HepG2 (cell line): ENCODE measurements around the gene ATG16L2. TPM values are rescaled to one million over a fixed set of nuclear protein-coding genes. Genes with fewer than 3 reads are reported as not detected.
A peak's percentile ranks its signal among the peaks of the same experiment; 100 is the strongest.

Source experiments
- AKAP8 ChIP-seq: sonication (generic); formaldehyde crosslinking; IDR thresholded peaks from 2 replicates; pipeline ENCODE4 v1.5.1; 2020; ENCODE audit warnings: mild to moderate bottlenecking, missing genetic modification reagents
- ATM ChIP-seq: fragments of 450-650 bp; IDR thresholded peaks from 2 replicates; pipeline ENCODE4 v1.7.1; 2017; ENCODE audit warnings: mild to moderate bottlenecking, borderline replicate concordance
- DR1 ChIP-seq: sonication (generic); formaldehyde crosslinking; IDR thresholded peaks from 2 replicates; pipeline ENCODE4 v1.8.0; 2021; ENCODE audit warnings: mild to moderate bottlenecking, missing genetic modification reagents, inconsistent platforms
- GABPB1 ChIP-seq: IDR thresholded peaks from 2 replicates; pipeline ENCODE4 v1.6.1; 2016; ENCODE audit warnings: mild to moderate bottlenecking, missing genetic modification reagents, moderate library complexity, missing compliant biosample characterization
- HCFC1 ChIP-seq: fragments of 150-350 bp; IDR thresholded peaks from 2 replicates; pipeline ENCODE4 v1.6.1; 2014; ENCODE audit warnings: low read depth, low read length
- HNF4A ChIP-seq: sonication (generic); formaldehyde crosslinking; IDR thresholded peaks from 2 replicates; pipeline ENCODE4 v1.4.0; 2020; ENCODE audit warnings: missing genetic modification reagents
- HNRNPL ChIP-seq: fragments of 200-400 bp; formaldehyde crosslinking; IDR thresholded peaks from 2 replicates; pipeline ENCODE4 v1.6.1; 2017; ENCODE audit warnings: mild to moderate bottlenecking, low read depth, low read length
- HOMEZ ChIP-seq: IDR thresholded peaks from 2 replicates; pipeline ENCODE4 v1.6.1; 2016; ENCODE audit warnings: low read depth
- ISL2 ChIP-seq: sonication (generic); formaldehyde crosslinking; IDR thresholded peaks from 2 replicates; pipeline ENCODE4 v1.5.0; 2020; ENCODE audit warnings: missing genetic modification reagents
- POLR2A ChIP-seq, 2 experiments: IDR thresholded peaks; 2 replicates each; pipeline ENCODE4 v1.6.1; 2011; ENCODE audit warnings: low read depth in 2 of 2, low read length in 2 of 2, mild to moderate bottlenecking in 1 of 2, moderate library complexity in 1 of 2; ENCODE audit not compliant: insufficient read depth in 1 of 2
- POLR2AphosphoS5 ChIP-seq: IDR thresholded peaks from 2 replicates; pipeline ENCODE4 v1.6.1; 2012; ENCODE audit warnings: low read depth, low read length
- RARA ChIP-seq: IDR thresholded peaks from 2 replicates; pipeline ENCODE4 v1.6.1; 2016; ENCODE audit warnings: missing genetic modification reagents, missing compliant biosample characterization
- RFXAP ChIP-seq: sonication (generic); formaldehyde crosslinking; IDR thresholded peaks from 2 replicates; pipeline ENCODE4 v1.4.0; 2020; ENCODE audit warnings: missing genetic modification reagents, borderline replicate concordance
- SALL1 ChIP-seq: sonication (generic); formaldehyde crosslinking; IDR thresholded peaks from 2 replicates; pipeline ENCODE4 v1.8.0; 2022; ENCODE audit warnings: mild to moderate bottlenecking, missing genetic modification reagents
- TBX2 ChIP-seq: sonication (generic); formaldehyde crosslinking; IDR thresholded peaks from 2 replicates; pipeline ENCODE4 v1.5.0; 2020; ENCODE audit warnings: missing genetic modification reagents, mild to moderate bottlenecking, borderline replicate concordance
- ZBTB38 ChIP-seq: sonication (generic); formaldehyde crosslinking; IDR thresholded peaks from 2 replicates; pipeline ENCODE4 v1.5.1; 2020; ENCODE audit warnings: mild to moderate bottlenecking, missing genetic modification reagents
- ZIK1 ChIP-seq: sonication (generic); formaldehyde crosslinking; IDR thresholded peaks from 2 replicates; pipeline ENCODE4 v1.5.0; 2020; ENCODE audit warnings: mild to moderate bottlenecking, low read depth, missing genetic modification reagents, borderline replicate concordance
- ZNF232 ChIP-seq: sonication (generic); formaldehyde crosslinking; IDR thresholded peaks from 2 replicates; pipeline ENCODE4 v1.4.0; 2020; ENCODE audit warnings: missing genetic modification reagents, borderline replicate concordance
- ZNF3 ChIP-seq: IDR thresholded peaks from 2 replicates; pipeline ENCODE4 v1.7.0; 2017; ENCODE audit warnings: inconsistent platforms
- ZNF547 ChIP-seq: sonication (generic); formaldehyde crosslinking; IDR thresholded peaks from 2 replicates; pipeline ENCODE4 v1.5.1; 2020; ENCODE audit warnings: mild to moderate bottlenecking, missing genetic modification reagents
- ZNF550 ChIP-seq: sonication (generic); formaldehyde crosslinking; IDR thresholded peaks from 2 replicates; pipeline ENCODE4 v1.4.0; 2020; ENCODE audit warnings: mild to moderate bottlenecking, missing genetic modification reagents, borderline replicate concordance
- ZNF567 ChIP-seq: sonication (generic); formaldehyde crosslinking; IDR thresholded peaks from 2 replicates; pipeline ENCODE4 v1.8.1; 2023; ENCODE audit warnings: mild to moderate bottlenecking, missing genetic modification reagents, borderline replicate concordance
- ZNF605 ChIP-seq: sonication (generic); formaldehyde crosslinking; IDR thresholded peaks from 2 replicates; pipeline ENCODE4 v1.8.0; 2022; ENCODE audit warnings: mild to moderate bottlenecking, missing genetic modification reagents
- ZNF766 ChIP-seq: sonication (generic); formaldehyde crosslinking; IDR thresholded peaks from 2 replicates; pipeline ENCODE4 v1.5.0; 2020; ENCODE audit warnings: missing genetic modification reagents, borderline replicate concordance
- polyA plus RNA-seq, 8 experiments: library from polyadenylated mRNA; depleted of rRNA in 3 of 8; stranded (reverse) in 7 of 8; unstranded in 1 of 8; fragments of >200 nt; fragmentation: Illumina TruSeq in 4 of 8; extraction: Trizol in 4 of 8; gene quantifications; 2 replicates each; pipeline versions ENCODE4 v1.2.1 to v1.2.3, GENCODE V29; 2011 to 2016; ENCODE audit warnings: low read depth in 4 of 8, missing spikeins in 1 of 8, mixed read lengths in 1 of 8; ENCODE audit not compliant: insufficient read depth in 1 of 8
- total RNA-seq, 5 experiments: library from RNA; depleted of rRNA; stranded (reverse); fragments of >200 nt; fragmentation: Illumina TruSeq; extraction: Trizol; gene quantifications; 2 replicates each; pipeline ENCODE4 v1.2.3, GENCODE V29; 2016; ENCODE audit warnings: low read depth in 1 of 5
- TF ChIP-seq, protein P1 (sequence below): sonication (generic); formaldehyde crosslinking; IDR thresholded peaks from 2 replicates; pipeline ENCODE4 v1.8.0; 2022; ENCODE audit warnings: missing genetic modification reagents, low read depth, mild to moderate bottlenecking, borderline replicate concordance
- TF ChIP-seq, protein P2 (sequence below): sonication (generic); formaldehyde crosslinking; IDR thresholded peaks from 2 replicates; pipeline ENCODE4 v1.4.0; 2020; ENCODE audit warnings: mild to moderate bottlenecking, missing genetic modification reagents
- TF ChIP-seq, protein P3 (sequence below): sonication (generic); formaldehyde crosslinking; IDR thresholded peaks from 2 replicates; pipeline ENCODE4 v1.5.0; 2020; ENCODE audit warnings: mild to moderate bottlenecking, low read depth, missing genetic modification reagents, borderline replicate concordance

Gene ATG16L2
- total and polyA plus RNA-seq, 2 of the 13 experiments (the other 11 are each of a cell fraction or from before 2014, with no cell fraction given): 6.2 to 14.8 TPM

- TF ChIP-seq ZNF232 (CRISPR knock-in tag) (peak; percentile 49; the same call in 1 of the 2 replicates), HNRNPL (peak; percentile 85), SALL1 (CRISPR knock-in tag) (peak; percentile 43; the same call in 1 of the 2 replicates), ZBTB38 (CRISPR knock-in tag) (peak; percentile 53; the same call in 1 of the 2 replicates), ZNF766 (no peak; the same call in 1 of the 2 replicates), ZNF547 (CRISPR knock-in tag) (0 out of 2 replicates have a peak, but pooled peaks have one; percentile 58), AKAP8 (peak; percentile 56; the same call in 1 of the 2 replicates), RARA (no peak), GABPB1 (CRISPR knock-in tag) (peak; percentile 26; the same call in 1 of the 2 replicates), ZNF550 (CRISPR knock-in tag) (0 out of 2 replicates have a peak, but pooled peaks have one; percentile 66), POLR2A (IDR thresholded peaks at IDR 0.05; ENCODE audit: insufficient read depth in 1 of 2, low read depth in 2 of 2, low read length in 2 of 2) (peak in 1 of 2 experiments; percentile 69; a peak in 2 of 4 replicates), ZNF605 (CRISPR knock-in tag) (peak; percentile 41; the same call in 1 of the 2 replicates), RFXAP (CRISPR knock-in tag) (peak; percentile 22; the same call in 1 of the 2 replicates), HCFC1 (no peak), ISL2 (no peak), HOMEZ (CRISPR knock-in tag) (no peak), DR1 (CRISPR knock-in tag) (peak; percentile 35; the same call in 1 of the 2 replicates), POLR2AphosphoS5 (peak; percentile 63), ZIK1 (CRISPR knock-in tag) (peak; percentile 51; the same call in 1 of the 2 replicates), ZNF3 (CRISPR knock-in tag) (no peak), ATM (no peak), TBX2 (CRISPR knock-in tag) (peak; percentile 24; the same call in 1 of the 2 replicates), HNF4A (peak; percentile 86), ZNF567 (CRISPR knock-in tag) (no peak)
- TF ChIP-seq, protein P1, sequence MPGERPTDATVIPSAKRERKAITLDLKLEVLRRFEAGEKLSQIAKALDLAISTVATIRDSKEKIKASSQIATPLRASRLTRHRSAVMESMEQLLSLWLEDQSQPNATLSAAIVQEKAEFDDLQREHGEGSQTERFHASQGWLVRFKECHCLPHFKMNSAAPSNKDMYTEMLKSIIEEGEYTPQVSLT (CRISPR knock-in tag): no peak
- TF ChIP-seq, protein P2, sequence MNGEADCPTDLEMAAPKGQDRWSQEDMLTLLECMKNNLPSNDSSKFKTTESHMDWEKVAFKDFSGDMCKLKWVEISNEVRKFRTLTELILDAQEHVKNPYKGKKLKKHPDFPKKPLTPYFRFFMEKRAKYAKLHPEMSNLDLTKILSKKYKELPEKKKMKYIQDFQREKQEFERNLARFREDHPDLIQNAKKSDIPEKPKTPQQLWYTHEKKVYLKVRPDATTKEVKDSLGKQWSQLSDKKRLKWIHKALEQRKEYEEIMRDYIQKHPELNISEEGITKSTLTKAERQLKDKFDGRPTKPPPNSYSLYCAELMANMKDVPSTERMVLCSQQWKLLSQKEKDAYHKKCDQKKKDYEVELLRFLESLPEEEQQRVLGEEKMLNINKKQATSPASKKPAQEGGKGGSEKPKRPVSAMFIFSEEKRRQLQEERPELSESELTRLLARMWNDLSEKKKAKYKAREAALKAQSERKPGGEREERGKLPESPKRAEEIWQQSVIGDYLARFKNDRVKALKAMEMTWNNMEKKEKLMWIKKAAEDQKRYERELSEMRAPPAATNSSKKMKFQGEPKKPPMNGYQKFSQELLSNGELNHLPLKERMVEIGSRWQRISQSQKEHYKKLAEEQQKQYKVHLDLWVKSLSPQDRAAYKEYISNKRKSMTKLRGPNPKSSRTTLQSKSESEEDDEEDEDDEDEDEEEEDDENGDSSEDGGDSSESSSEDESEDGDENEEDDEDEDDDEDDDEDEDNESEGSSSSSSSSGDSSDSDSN: peak; percentile 93
- TF ChIP-seq, protein P3, sequence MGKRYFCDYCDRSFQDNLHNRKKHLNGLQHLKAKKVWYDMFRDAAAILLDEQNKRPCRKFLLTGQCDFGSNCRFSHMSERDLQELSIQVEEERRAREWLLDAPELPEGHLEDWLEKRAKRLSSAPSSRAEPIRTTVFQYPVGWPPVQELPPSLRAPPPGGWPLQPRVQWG: no peak
Measured at GRCh38 chr11:72782081-72782920, 31.9 kb upstream of the ATG16L2 start (continued).
